Ovary (tissue), 3 donors: Measurements from ENCODE around the gene CTU1.

Experiments used
- EP300 ChIP-seq: sonication (generic); formaldehyde crosslinking; IDR thresholded peaks from one replicate; pipeline ENCODE4 v1.6.1; 2017; ENCODE audit warnings: antibody characterized with exemption
- POLR2A ChIP-seq: fragments of 450-650 bp; IDR thresholded peaks from one replicate; pipeline ENCODE4 v1.6.1; 2017; ENCODE audit warnings: antibody characterized with exemption, mild to moderate bottlenecking, moderate library complexity
- TF ChIP-seq, protein P1 (sequence below), 3 donors: fragments of 450-650 bp in 2 of 3; fragments of 200-600 bp in 1 of 3; IDR thresholded peaks; one replicate each; pipeline versions ENCODE4 v1.5.1 to v1.8.0; 2016 to 2022; ENCODE audit warnings: antibody characterized with exemption in 3 of 3, mild to moderate bottlenecking in 1 of 3
- donor health status: DM: no; HTN: no; CAD: no.

- TF ChIP-seq, protein P1, sequence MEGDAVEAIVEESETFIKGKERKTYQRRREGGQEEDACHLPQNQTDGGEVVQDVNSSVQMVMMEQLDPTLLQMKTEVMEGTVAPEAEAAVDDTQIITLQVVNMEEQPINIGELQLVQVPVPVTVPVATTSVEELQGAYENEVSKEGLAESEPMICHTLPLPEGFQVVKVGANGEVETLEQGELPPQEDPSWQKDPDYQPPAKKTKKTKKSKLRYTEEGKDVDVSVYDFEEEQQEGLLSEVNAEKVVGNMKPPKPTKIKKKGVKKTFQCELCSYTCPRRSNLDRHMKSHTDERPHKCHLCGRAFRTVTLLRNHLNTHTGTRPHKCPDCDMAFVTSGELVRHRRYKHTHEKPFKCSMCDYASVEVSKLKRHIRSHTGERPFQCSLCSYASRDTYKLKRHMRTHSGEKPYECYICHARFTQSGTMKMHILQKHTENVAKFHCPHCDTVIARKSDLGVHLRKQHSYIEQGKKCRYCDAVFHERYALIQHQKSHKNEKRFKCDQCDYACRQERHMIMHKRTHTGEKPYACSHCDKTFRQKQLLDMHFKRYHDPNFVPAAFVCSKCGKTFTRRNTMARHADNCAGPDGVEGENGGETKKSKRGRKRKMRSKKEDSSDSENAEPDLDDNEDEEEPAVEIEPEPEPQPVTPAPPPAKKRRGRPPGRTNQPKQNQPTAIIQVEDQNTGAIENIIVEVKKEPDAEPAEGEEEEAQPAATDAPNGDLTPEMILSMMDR (IDR thresholded peaks at IDR 0.05) = no peak
- TF ChIP-seq EP300 (no peak), POLR2A (no peak)
Measured at GRCh38 chr19:51123802-51124201, 15.6 kb upstream of the CTU1 start.
